Spleen (tissue), 11 donors: Measurements from ENCODE around the gene RHBDD1. TPM values are rescaled to one million over a fixed set of nuclear protein-coding genes. Genes with fewer than 3 reads are reported as not detected.

Source experiments
- DNase-seq: peaks from one replicate; pipeline ENCODE4 v3.0.0-alpha.2; 2020
- H3K27ac ChIP-seq, 8 donors: fragments of 200-600 bp; sonication (generic) in 7 of 8; 1 replicate in 4 of 8; 2 replicates in 4 of 8; pipeline versions ENCODE4 v1.5.0 to v1.8.0; 2016 to 2021; ENCODE audit warnings: inconsistent platforms in 4 of 8, mild to moderate bottlenecking in 4 of 8, moderate library complexity in 1 of 8
- H3K27me3 ChIP-seq, 7 donors: fragments of 200-600 bp; sonication (generic) in 6 of 7; replicated peaks in 1 of 7; 1 replicate in 4 of 7; 2 replicates in 3 of 7; pipeline versions ENCODE4 v1.5.0 to v1.8.0; 2016 to 2021; ENCODE audit warnings: inconsistent platforms in 3 of 7, mild to moderate bottlenecking in 1 of 7
- H3K36me3 ChIP-seq, 6 donors: fragments of 200-600 bp; sonication (generic) in 5 of 6; 1 replicate in 4 of 6; 2 replicates in 2 of 6; pipeline versions ENCODE4 v1.5.0 to v1.8.0; 2016 to 2021; ENCODE audit warnings: inconsistent platforms in 2 of 6
- H3K4me1 ChIP-seq, 6 donors: fragments of 200-600 bp; sonication (generic) in 5 of 6; 1 replicate in 3 of 6; 2 replicates in 3 of 6; pipeline versions ENCODE4 v1.5.0 to v1.8.0; 2016 to 2021; ENCODE audit warnings: inconsistent platforms in 3 of 6
- H3K4me3 ChIP-seq, 8 donors: fragments of 200-600 bp; sonication (generic) in 7 of 8; 1 replicate in 4 of 8; 2 replicates in 4 of 8; pipeline versions ENCODE4 v1.5.0 to v1.8.0; 2016 to 2021; ENCODE audit warnings: inconsistent platforms in 4 of 8, mild to moderate bottlenecking in 4 of 8, moderate library complexity in 2 of 8
- H3K9me3 ChIP-seq, 8 donors: fragments of 200-600 bp; sonication (generic) in 7 of 8; 1 replicate in 4 of 8; 2 replicates in 4 of 8; pipeline versions ENCODE4 v1.5.0 to v1.8.0; 2016 to 2021; ENCODE audit warnings: inconsistent platforms in 4 of 8
- CTCF ChIP-seq, 11 experiments: fragments of 200-600 bp in 7 of 11; fragments of 450-650 bp in 4 of 11; sonication (generic) in 4 of 11; IDR thresholded peaks in 8 of 11; conservative IDR thresholded peaks in 3 of 11; 1 replicate in 7 of 11; 2 replicates in 4 of 11; pipeline versions ENCODE4 v1.4.0 to v1.8.0; 2016 to 2021; ENCODE audit warnings: antibody characterized with exemption in 11 of 11, inconsistent platforms in 4 of 11, mild to moderate bottlenecking in 1 of 11
- POLR2A ChIP-seq, 3 donors: fragments of 450-650 bp; IDR thresholded peaks; one replicate each; pipeline ENCODE4 v1.5.1; 2017; ENCODE audit warnings: antibody characterized with exemption in 3 of 3, mild to moderate bottlenecking in 1 of 3
- POLR2AphosphoS5 ChIP-seq, 3 donors: sonication (generic); formaldehyde crosslinking; IDR thresholded peaks; one replicate each; pipeline ENCODE4 v1.5.1; 2017; ENCODE audit warnings: antibody characterized with exemption in 3 of 3
- whole genome bisulfite sequencing, 5 donors: extraction: QIAGEN DNeasy Blood & Tissue Kit in 3 of 5; methylation state at CpG; one replicate each; pipeline versions ENCODE4 v1.1.5 to v1.1.7; 2013 to 2018; 5-methylcytosine and 5-hydroxymethylcytosine counted together
- intact Hi-C: fragments of 100-400 bp; cut with DNase I; formaldehyde crosslinking; loops from one replicate; pipeline ENCODE4 v1.15.0; 2023; ENCODE audit warnings: low total_unique reads
- polyA plus RNA-seq, 3 donors: library from polyadenylated mRNA; stranded (reverse); fragments of 200-250 nt; gene quantifications; one replicate each; pipeline ENCODE4 v1.2.1, GENCODE V29; 2013
- total RNA-seq, 7 donors: library from RNA; depleted of rRNA in 3 of 7; stranded (reverse); fragments of >200 nt in 3 of 7; fragmentation: NEBNext Ultra II Directional in 4 of 7; extraction: Animal tissue kit (Norgen Biotek cat#: 25700) in 4 of 7; gene quantifications; one replicate each; pipeline versions ENCODE4 v1.1.0 to v1.2.1, GENCODE V29; 2016 to 2021
- donor health status: healthy with polysubstance abuse.
- donor health status: DM: no; HTN: no; CAD: no; lungs with moderate emphysema.
- donor health status: DM: no; HTN: no; CAD: no.
- donor health status: Bipolar disorder and iron deficiency.
- donor health status: healthy.
- donor health status: DM: no; HTN: no; CAD: no.
- donor health status: DM: yes; HTN: yes; CAD: no.

The RHBDD1 gene
- total and polyA plus RNA-seq, 10 donors: 6.1 to 67.5 (median 32.8) TPM

- Histone ChIP-seq H3K9me3 (no peaks in the 10 kb centered on the region), H3K4me1 (peaks cover 9 to 90% (median 49%) of the 10 kb centered on the region in 6 donors), H3K27me3 (peaks cover 0 to 41% (median 17%) of the 10 kb centered on the region in 7 donors), H3K4me3 (peak overlapping the region in 5 of 8 donors; percentile 4 to 86 (median 20)), H3K27ac (peak overlapping the region in 7 of 8 donors; percentile 26 to 94 (median 48)), H3K36me3 (no peaks in the 10 kb centered on the region)
- DNase-seq: peak; percentile 79
- intact Hi-C loops: no loop called here
- TF ChIP-seq POLR2AphosphoS5 (IDR thresholded peaks at IDR 0.05) (peak in 1 of 3 donors; percentile 21), POLR2A (IDR thresholded peaks at IDR 0.05) (no peak)
- WGBS, 5 donors: 84 to 93% (median 90%) methylated on average over 15 to 26 of the region's 26 CpGs
These were observed 40.4 kb upstream of the RHBDD1 start for GRCh38 chr2:226795281-226796011.

GRCh38 chr2:226796012-226796839 lies 39.6 kb upstream of the RHBDD1 start:
- Histone ChIP-seq H3K27ac (peak overlapping the region in 5 of 8 donors; percentile 26 to 94 (median 61)), H3K27me3 (peaks cover 0 to 49% (median 20%) of the 10 kb centered on the region in 7 donors), H3K36me3 (no peaks in the 10 kb centered on the region), H3K4me1 (peaks cover 10 to 91% (median 49%) of the 10 kb centered on the region in 6 donors), H3K4me3 (peak overlapping the region in 4 of 8 donors; percentile 4 to 86 (median 42)), H3K9me3 (no peaks in the 10 kb centered on the region)
- 91 to 98% (median 94%) methylated on average over 16 to 25 of the region's 25 CpGs for WGBS, 5 donors
- intact Hi-C loops: no loop called here
- DNase-seq: peak; percentile 78
- TF ChIP-seq POLR2AphosphoS5 (IDR thresholded peaks at IDR 0.05) (no peak), POLR2A (IDR thresholded peaks at IDR 0.05) (no peak)

GRCh38 chr2:226796840-226797288 lies 39.0 kb upstream of the RHBDD1 start:
- H3K4me1 ChIP-seq: peaks cover 10 to 95% (median 53%) of the 10 kb centered on the region in 6 donors
- H3K9me3 ChIP-seq: no peaks in the 10 kb centered on the region
- H3K36me3 ChIP-seq: no peaks in the 10 kb centered on the region
- TF ChIP-seq CTCF (IDR thresholded peaks at IDR 0.05 in 8 of 11, conservative IDR thresholded peaks at IDR 0.05 in 3 of 11) (peak in 2 of 11 experiments; percentile 29 to 46), POLR2AphosphoS5 (IDR thresholded peaks at IDR 0.05) (peak in 1 of 3 donors; percentile 12), POLR2A (IDR thresholded peaks at IDR 0.05) (no peak)
- no peak for DNase-seq
- 81 to 89% (median 86%) methylated on average over 7 to 17 of the region's 17 CpGs for WGBS, 5 donors
- peaks cover 0 to 56% (median 23%) of the 10 kb centered on the region in 7 donors for H3K27me3 ChIP-seq
- H3K4me3 ChIP-seq: peak overlapping the region in 2 of 8 donors; percentile 65 to 86
- intact Hi-C loops: no loop called here
- H3K27ac ChIP-seq: peak overlapping the region in 3 of 8 donors; percentile 61 to 94 (median 66)

- intact Hi-C loops: no loop called here
- no peaks in the 10 kb centered on the region for H3K9me3 ChIP-seq
- TF ChIP-seq POLR2AphosphoS5 (IDR thresholded peaks at IDR 0.05): no peak
- no peak for TF ChIP-seq CTCF (IDR thresholded peaks at IDR 0.05 in 8 of 11, conservative IDR thresholded peaks at IDR 0.05 in 3 of 11)
- no peak for TF ChIP-seq POLR2A (IDR thresholded peaks at IDR 0.05)
- peaks cover 0 to 60% (median 23%) of the 10 kb centered on the region in 7 donors for H3K27me3 ChIP-seq
- no peaks in the 10 kb centered on the region for H3K36me3 ChIP-seq
- H3K27ac ChIP-seq: peak overlapping the region in 3 of 8 donors; percentile 66 to 94 (median 88)
- 95 to 97% (median 97%) methylated on average over 35 to 50 of the region's 50 CpGs for WGBS, 5 donors
- peak; percentile 80 for DNase-seq
- peaks cover 10 to 95% (median 53%) of the 10 kb centered on the region in 6 donors for H3K4me1 ChIP-seq
- peak overlapping the region in 5 of 8 donors; percentile 65 to 86 (median 75) for H3K4me3 ChIP-seq
These were observed 38.4 kb upstream of the RHBDD1 start for GRCh38 chr2:226797289-226797988.
